ENCODE results near the gene PTPN3. TPM values are rescaled to one million over a fixed set of nuclear protein-coding genes. Genes with fewer than 3 reads are reported as not detected.
A peak's percentile ranks its signal among the peaks of the same experiment; 100 is the strongest.

PTPN3 gene
- polyA plus RNA-seq, 1 of the 3 experiments (the other 2 are of a cell fraction): 7.5 TPM

- no peak overlapping the region for H3K4me2 ChIP-seq
- ChIA-PET POLR2A (no interaction called here), CTCF (interaction anchor here (0.7 to 4.1 kb wide), 9 partner anchors 8 to 166 kb away, joined by 3 to 29 read pairs (median 4); no protein-coding TSS in a partner anchor)
- whole genome bisulfite sequencing (ENCODE audit: low lambda C conversion rate): 84% methylated on average over 7 of the region's 12 CpGs
- no peaks in the 10 kb centered on the region for H4K20me1 ChIP-seq (ENCODE audit: insufficient read depth)
- no peaks in the 10 kb centered on the region for H3K4me1 ChIP-seq (ENCODE audit: control insufficient read depth in 1 of 2, insufficient read depth in 2 of 2, low read depth in 1 of 2, low read length in 1 of 2)
- H2AFZ ChIP-seq (ENCODE audit: low read depth): no peak overlapping the region
- TF ChIP-seq ELF1 (IDR thresholded peaks at IDR 0.05) (no peak), CTCF (IDR thresholded peaks at IDR 0.05) (peak; percentile 17; the same call in 1 of the 2 replicates)
- no peaks in the 10 kb centered on the region for H3K9me3 ChIP-seq
- peak; percentile 27 for DNase-seq
- no peaks in the 10 kb centered on the region for H3K9me2 ChIP-seq
- no peak overlapping the region for H3K9ac ChIP-seq
- H3K27ac ChIP-seq (ENCODE audit: low read depth in 2 of 2, low read length in 1 of 2): no peak overlapping the region
- no peak overlapping the region for H3K4me3 ChIP-seq (ENCODE audit: low read depth in 2 of 2, low read length in 1 of 2)
- H3F3A ChIP-seq (replicated peaks; ENCODE audit: insufficient read depth): no peaks in the 10 kb centered on the region
- no peaks in the 10 kb centered on the region for H3K27me3 ChIP-seq (ENCODE audit: insufficient read depth)
- no peaks in the 10 kb centered on the region for H3K79me2 ChIP-seq (ENCODE audit: insufficient read depth)
- H3K36me3 ChIP-seq (replicated peaks in 1 of 2; ENCODE audit: control insufficient read depth in 1 of 2, insufficient read depth in 2 of 2, low read length in 1 of 2): peaks cover 0 to 6% of the 10 kb centered on the region in 2 experiments
These were observed 88.2 kb downstream of the PTPN3 start for GRCh38 chr9:109409773-109410397.

DNA sequence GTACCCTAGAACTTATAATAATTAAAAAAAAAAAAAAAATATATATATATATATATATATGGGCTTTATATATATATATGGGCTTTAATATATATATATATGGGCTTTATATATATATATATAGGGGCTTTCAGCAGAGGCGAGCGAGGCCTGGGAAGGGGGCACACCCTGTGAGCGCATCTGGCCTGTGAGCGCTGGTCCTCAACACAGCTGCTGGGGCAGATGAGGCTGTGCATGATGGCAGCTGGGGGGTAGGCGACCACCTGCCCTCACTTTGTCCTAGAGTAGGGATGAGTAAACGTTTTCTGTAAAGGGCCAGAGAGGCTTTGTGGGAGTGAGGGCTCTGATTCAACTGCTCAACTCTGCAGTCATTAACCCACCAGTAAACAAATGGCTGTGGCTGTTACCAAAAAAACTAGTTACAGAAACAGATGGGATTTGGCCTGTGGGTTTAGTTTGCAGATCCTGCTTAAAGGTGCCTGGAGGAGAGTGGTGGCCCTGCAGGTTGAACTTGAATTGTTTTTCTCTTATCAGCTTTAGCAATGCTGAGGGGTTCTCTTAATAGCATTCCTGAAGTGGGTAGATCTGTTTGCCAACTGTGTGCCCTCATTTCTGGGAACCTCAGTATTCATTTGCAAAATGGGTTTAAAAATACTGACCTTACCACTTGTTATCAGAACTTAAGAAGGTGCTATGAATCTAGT lies 89.2 kb downstream of the PTPN3 start:
- 90% methylated on average over 4 of the region's 6 CpGs for WGBS (ENCODE audit: low lambda C conversion rate)

More for the DNA sequence above, 89.2 kb downstream of the PTPN3 start:
- no peak for DNase-seq
- ChIA-PET POLR2A (no interaction called here), CTCF (interaction anchor here (0.9 to 4.1 kb wide), 5 partner anchors 7 to 32 kb away, joined by 3 to 29 read pairs (median 3); no protein-coding TSS in a partner anchor)
- Histone ChIP-seq H3K4me3 (ENCODE audit: low read depth in 2 of 2, low read length in 1 of 2) (no peak overlapping the region), H3K4me2 (no peak overlapping the region), H3K79me2 (ENCODE audit: insufficient read depth) (no peaks in the 10 kb centered on the region), H3K36me3 (replicated peaks in 1 of 2; ENCODE audit: control insufficient read depth in 1 of 2, insufficient read depth in 2 of 2, low read length in 1 of 2) (peaks cover 0 to 6% of the 10 kb centered on the region in 2 experiments), H3K9me2 (no peaks in the 10 kb centered on the region), H3K27me3 (ENCODE audit: insufficient read depth) (no peaks in the 10 kb centered on the region), H3K9ac (no peak overlapping the region), H2AFZ (ENCODE audit: low read depth) (no peak overlapping the region), H3K27ac (ENCODE audit: low read depth in 2 of 2, low read length in 1 of 2) (no peak overlapping the region), H3K4me1 (ENCODE audit: control insufficient read depth in 1 of 2, insufficient read depth in 2 of 2, low read depth in 1 of 2, low read length in 1 of 2) (no peaks in the 10 kb centered on the region), H3F3A (replicated peaks; ENCODE audit: insufficient read depth) (no peaks in the 10 kb centered on the region), H4K20me1 (ENCODE audit: insufficient read depth) (no peaks in the 10 kb centered on the region), H3K9me3 (no peaks in the 10 kb centered on the region)
- TF ChIP-seq MEF2A (IDR thresholded peaks at IDR 0.05; ENCODE audit: borderline replicate concordance, low read depth): no peak
- no peak for TF ChIP-seq SIN3A (IDR thresholded peaks at IDR 0.05; ENCODE audit: borderline replicate concordance, low read depth, low read length)
- TF ChIP-seq MAX (IDR thresholded peaks at IDR 0.05; ENCODE audit: low read depth): no peak
- no peak for TF ChIP-seq USF1 (IDR thresholded peaks at IDR 0.05; ENCODE audit: borderline replicate concordance, low read depth)
- no peak for TF ChIP-seq GATA2 (CRISPR knock-in tag; IDR thresholded peaks at IDR 0.05)
- TF ChIP-seq MXI1 (IDR thresholded peaks at IDR 0.05; ENCODE audit: low read depth, low read length): no peak
- TF ChIP-seq USF2 (IDR thresholded peaks at IDR 0.05; ENCODE audit: borderline replicate concordance, low read depth, low read length): no peak
- no peak for TF ChIP-seq FOXJ3 (CRISPR knock-in tag; IDR thresholded peaks at IDR 0.05)
- no peak for TF ChIP-seq GABPA (IDR thresholded peaks at IDR 0.05; ENCODE audit: low read depth)
- TF ChIP-seq FOXM1 (IDR thresholded peaks at IDR 0.05; ENCODE audit: low read depth): no peak
- no peak for TF ChIP-seq NFIC (IDR thresholded peaks at IDR 0.05; ENCODE audit: borderline replicate concordance)
- no peak for TF ChIP-seq TAF1 (IDR thresholded peaks at IDR 0.05; ENCODE audit: borderline replicate concordance, low read depth, low read length)
- no peak for TF ChIP-seq EZH2phosphoT487 (IDR thresholded peaks at IDR 0.05; ENCODE audit: borderline replicate concordance, low read depth)
- TF ChIP-seq, protein P1, sequence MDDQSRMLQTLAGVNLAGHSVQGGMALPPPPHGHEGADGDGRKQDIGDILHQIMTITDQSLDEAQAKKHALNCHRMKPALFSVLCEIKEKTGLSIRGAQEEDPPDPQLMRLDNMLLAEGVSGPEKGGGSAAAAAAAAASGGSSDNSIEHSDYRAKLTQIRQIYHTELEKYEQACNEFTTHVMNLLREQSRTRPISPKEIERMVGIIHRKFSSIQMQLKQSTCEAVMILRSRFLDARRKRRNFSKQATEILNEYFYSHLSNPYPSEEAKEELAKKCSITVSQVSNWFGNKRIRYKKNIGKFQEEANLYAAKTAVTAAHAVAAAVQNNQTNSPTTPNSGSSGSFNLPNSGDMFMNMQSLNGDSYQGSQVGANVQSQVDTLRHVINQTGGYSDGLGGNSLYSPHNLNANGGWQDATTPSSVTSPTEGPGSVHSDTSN (IDR thresholded peaks at IDR 0.05): no peak
